Liver (tissue), 3 donors: ENCODE results near the gene CREB5.

Experiments used
- FOXA2 ChIP-seq: IDR thresholded peaks from 2 replicates; pipeline ENCODE4 v1.6.1; 2016; ENCODE audit warnings: antibody characterized with exemption
- GABPA ChIP-seq, 2 donors: IDR thresholded peaks in 1 of 2; conservative IDR thresholded peaks in 1 of 2; 2 replicates each; pipeline ENCODE4 v1.6.1; 2016; ENCODE audit warnings: antibody characterized with exemption in 2 of 2, mild to moderate bottlenecking in 1 of 2, moderate library complexity in 1 of 2
- JUND ChIP-seq, 2 donors: IDR thresholded peaks; 2 replicates each; pipeline ENCODE4 v1.6.1; 2016; ENCODE audit warnings: antibody characterized with exemption in 2 of 2
- RAD21 ChIP-seq, 2 donors: IDR thresholded peaks; 2 replicates each; pipeline ENCODE4 v1.6.1; 2016; ENCODE audit warnings: antibody characterized with exemption in 2 of 2, mild to moderate bottlenecking in 2 of 2
- SP1 ChIP-seq: IDR thresholded peaks from 2 replicates; pipeline ENCODE4 v1.6.1; 2018; ENCODE audit warnings: antibody characterized with exemption, mild to moderate bottlenecking
- TAF1 ChIP-seq: conservative IDR thresholded peaks from 2 replicates; pipeline ENCODE4 v1.6.1; 2016; ENCODE audit warnings: antibody characterized with exemption, mild to moderate bottlenecking
- YY1 ChIP-seq: IDR thresholded peaks from 2 replicates; pipeline ENCODE4 v1.6.1; 2016; ENCODE audit warnings: antibody characterized with exemption, mild to moderate bottlenecking
- TF ChIP-seq, protein P1 (sequence below): fragments of 150-350 bp; IDR thresholded peaks from 2 replicates; pipeline ENCODE4 v1.5.1; 2017; ENCODE audit warnings: improper control_type of control experiment, low read depth, low read length; ENCODE audit not compliant: missing input control
- TF ChIP-seq, protein P2 (sequence below): IDR thresholded peaks from 2 replicates; pipeline ENCODE4 v1.6.1; 2016; ENCODE audit warnings: antibody characterized with exemption
- TF ChIP-seq, protein P3 (sequence below): IDR thresholded peaks from 2 replicates; pipeline ENCODE4 v1.6.1; 2016; ENCODE audit warnings: antibody characterized with exemption
- TF ChIP-seq, protein P4 (sequence below): IDR thresholded peaks from 2 replicates; pipeline ENCODE4 v1.6.1; 2016; ENCODE audit warnings: antibody characterized with exemption
- donor health status: healthy.
- donor health status: healthy.

DNA sequence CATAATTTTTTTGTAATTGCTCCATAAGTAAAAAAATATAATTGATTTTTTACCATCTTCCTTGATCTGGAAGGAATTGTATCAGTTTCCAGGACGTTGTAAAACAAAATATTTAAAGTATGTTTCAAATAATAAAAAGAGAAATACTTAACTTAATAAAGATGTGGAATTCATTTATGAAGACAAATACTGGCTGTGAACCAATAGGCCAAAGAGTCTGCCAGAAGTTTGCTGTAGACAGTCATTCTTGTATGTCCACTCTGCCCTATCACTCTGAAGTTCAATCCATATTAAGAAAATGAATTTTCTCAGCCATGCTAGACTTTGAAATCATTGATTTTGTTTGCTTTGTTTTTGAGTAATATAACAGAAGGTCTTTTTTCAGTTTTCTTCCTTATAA lies 289.4 kb downstream of the CREB5 start:
- TF ChIP-seq, protein P1, sequence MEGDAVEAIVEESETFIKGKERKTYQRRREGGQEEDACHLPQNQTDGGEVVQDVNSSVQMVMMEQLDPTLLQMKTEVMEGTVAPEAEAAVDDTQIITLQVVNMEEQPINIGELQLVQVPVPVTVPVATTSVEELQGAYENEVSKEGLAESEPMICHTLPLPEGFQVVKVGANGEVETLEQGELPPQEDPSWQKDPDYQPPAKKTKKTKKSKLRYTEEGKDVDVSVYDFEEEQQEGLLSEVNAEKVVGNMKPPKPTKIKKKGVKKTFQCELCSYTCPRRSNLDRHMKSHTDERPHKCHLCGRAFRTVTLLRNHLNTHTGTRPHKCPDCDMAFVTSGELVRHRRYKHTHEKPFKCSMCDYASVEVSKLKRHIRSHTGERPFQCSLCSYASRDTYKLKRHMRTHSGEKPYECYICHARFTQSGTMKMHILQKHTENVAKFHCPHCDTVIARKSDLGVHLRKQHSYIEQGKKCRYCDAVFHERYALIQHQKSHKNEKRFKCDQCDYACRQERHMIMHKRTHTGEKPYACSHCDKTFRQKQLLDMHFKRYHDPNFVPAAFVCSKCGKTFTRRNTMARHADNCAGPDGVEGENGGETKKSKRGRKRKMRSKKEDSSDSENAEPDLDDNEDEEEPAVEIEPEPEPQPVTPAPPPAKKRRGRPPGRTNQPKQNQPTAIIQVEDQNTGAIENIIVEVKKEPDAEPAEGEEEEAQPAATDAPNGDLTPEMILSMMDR: no peak
- TF ChIP-seq, protein P2, sequence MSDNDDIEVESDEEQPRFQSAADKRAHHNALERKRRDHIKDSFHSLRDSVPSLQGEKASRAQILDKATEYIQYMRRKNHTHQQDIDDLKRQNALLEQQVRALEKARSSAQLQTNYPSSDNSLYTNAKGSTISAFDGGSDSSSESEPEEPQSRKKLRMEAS: no peak
- TF ChIP-seq SP1 (no peak), RAD21 (IDR thresholded peaks at IDR 0.05) (no peak), JUND (IDR thresholded peaks at IDR 0.05) (no peak), YY1 (no peak), FOXA2 (no peak), GABPA (IDR thresholded peaks at IDR 0.05 in 1 of 2, conservative IDR thresholded peaks at IDR 0.05 in 1 of 2) (no peak), TAF1 (no peak)
- TF ChIP-seq, protein P3, sequence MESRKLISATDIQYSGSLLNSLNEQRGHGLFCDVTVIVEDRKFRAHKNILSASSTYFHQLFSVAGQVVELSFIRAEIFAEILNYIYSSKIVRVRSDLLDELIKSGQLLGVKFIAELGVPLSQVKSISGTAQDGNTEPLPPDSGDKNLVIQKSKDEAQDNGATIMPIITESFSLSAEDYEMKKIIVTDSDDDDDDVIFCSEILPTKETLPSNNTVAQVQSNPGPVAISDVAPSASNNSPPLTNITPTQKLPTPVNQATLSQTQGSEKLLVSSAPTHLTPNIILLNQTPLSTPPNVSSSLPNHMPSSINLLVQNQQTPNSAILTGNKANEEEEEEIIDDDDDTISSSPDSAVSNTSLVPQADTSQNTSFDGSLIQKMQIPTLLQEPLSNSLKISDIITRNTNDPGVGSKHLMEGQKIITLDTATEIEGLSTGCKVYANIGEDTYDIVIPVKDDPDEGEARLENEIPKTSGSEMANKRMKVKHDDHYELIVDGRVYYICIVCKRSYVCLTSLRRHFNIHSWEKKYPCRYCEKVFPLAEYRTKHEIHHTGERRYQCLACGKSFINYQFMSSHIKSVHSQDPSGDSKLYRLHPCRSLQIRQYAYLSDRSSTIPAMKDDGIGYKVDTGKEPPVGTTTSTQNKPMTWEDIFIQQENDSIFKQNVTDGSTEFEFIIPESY: no peak
- TF ChIP-seq, protein P4, sequence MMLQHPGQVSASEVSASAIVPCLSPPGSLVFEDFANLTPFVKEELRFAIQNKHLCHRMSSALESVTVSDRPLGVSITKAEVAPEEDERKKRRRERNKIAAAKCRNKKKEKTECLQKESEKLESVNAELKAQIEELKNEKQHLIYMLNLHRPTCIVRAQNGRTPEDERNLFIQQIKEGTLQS: no peak
